Neuronal stem cell (in vitro differentiated cells): Measurements from ENCODE around the gene LUC7L3.

Source experiments
- DNase-seq: peaks from one replicate; pipeline ENCODE4 v3.0.0-alpha.2; 2013; ENCODE audit warnings: low spot score
- H2AFZ ChIP-seq: one replicate; pipeline ENCODE4 v1.6.1; 2013; ENCODE audit warnings: mild to moderate bottlenecking, low read length, inconsistent platforms
- H2AK5ac ChIP-seq: 2 replicates; pipeline ENCODE4 v1.6.1; 2013; ENCODE audit warnings: low read depth, mild to moderate bottlenecking, inconsistent platforms, low read length, moderate library complexity, mixed read lengths
- H2BK120ac ChIP-seq: 2 replicates; pipeline ENCODE4 v1.6.1; 2013; ENCODE audit warnings: low read depth, mild to moderate bottlenecking, inconsistent platforms, low read length, moderate library complexity, mixed read lengths
- H2BK12ac ChIP-seq: one replicate; pipeline ENCODE4 v1.6.1; 2013; ENCODE audit warnings: low read length, inconsistent platforms
- H2BK15ac ChIP-seq: 2 replicates; pipeline ENCODE4 v1.6.1; 2013; ENCODE audit warnings: mild to moderate bottlenecking, low read length, inconsistent platforms, mixed read lengths
- H2BK5ac ChIP-seq: one replicate; pipeline ENCODE4 v1.6.1; 2013; ENCODE audit warnings: inconsistent platforms, mild to moderate bottlenecking, low read length, moderate library complexity
- H3K14ac ChIP-seq: one replicate; pipeline ENCODE4 v1.6.1; 2013; ENCODE audit warnings: low read length, inconsistent platforms
- H3K18ac ChIP-seq: 2 replicates; pipeline ENCODE4 v1.6.1; 2013; ENCODE audit warnings: low read length, inconsistent platforms
- H3K23ac ChIP-seq: 2 replicates; pipeline ENCODE4 v1.6.1; 2013; ENCODE audit warnings: low read depth, mild to moderate bottlenecking, mixed read lengths, low read length, inconsistent platforms; ENCODE audit not compliant: poor library complexity
- H3K27ac ChIP-seq: replicated peaks from 3 replicates; pipeline ENCODE4 v1.5.1; 2013; ENCODE audit warnings: low read length, inconsistent platforms
- H3K27me3 ChIP-seq, 3 experiments: 2 replicates each; pipeline ENCODE4 v1.6.1; 2013; ENCODE audit warnings: low read length in 3 of 3, mild to moderate bottlenecking in 2 of 3, inconsistent platforms in 1 of 3, low read depth in 1 of 3, mixed read lengths in 1 of 3, moderate library complexity in 1 of 3; ENCODE audit not compliant: control insufficient read depth in 3 of 3, insufficient read depth in 3 of 3
- H3K36me3 ChIP-seq, 2 donors: replicated peaks in 1 of 2; 2 replicates each; pipeline ENCODE4 v1.6.1; 2013; ENCODE audit warnings: low read length in 2 of 2; ENCODE audit not compliant: control insufficient read depth in 2 of 2, insufficient read depth in 2 of 2
- H3K4ac ChIP-seq: 2 replicates; pipeline ENCODE4 v1.6.1; 2013; ENCODE audit warnings: inconsistent platforms, mild to moderate bottlenecking, low read length, moderate library complexity
- H3K4me1 ChIP-seq, 2 donors: 1 replicate in 1 of 2; 2 replicates in 1 of 2; pipeline ENCODE4 v1.6.1; 2013; ENCODE audit warnings: low read length in 2 of 2, low read depth in 1 of 2; ENCODE audit not compliant: control insufficient read depth in 2 of 2, insufficient read depth in 1 of 2
- H3K4me2 ChIP-seq: one replicate; pipeline ENCODE4 v1.6.1; 2013; ENCODE audit warnings: mild to moderate bottlenecking, low read length, inconsistent platforms; ENCODE audit not compliant: insufficient read depth, poor library complexity, severe bottlenecking
- H3K4me3 ChIP-seq, 2 donors: 2 replicates each; pipeline ENCODE4 v1.5.1; 2013; ENCODE audit warnings: low read length in 2 of 2, mild to moderate bottlenecking in 2 of 2, inconsistent platforms in 1 of 2, moderate library complexity in 1 of 2
- H3K79me1 ChIP-seq: one replicate; pipeline ENCODE4 v1.6.1; 2013; ENCODE audit warnings: low read depth, mild to moderate bottlenecking, inconsistent platforms, low read length, moderate library complexity
- H3K9ac ChIP-seq: one replicate; pipeline ENCODE4 v1.6.1; 2013; ENCODE audit warnings: mild to moderate bottlenecking, low read depth, low read length, inconsistent platforms; ENCODE audit not compliant: poor library complexity
- H3K9me3 ChIP-seq, 2 donors: replicated peaks in 1 of 2; 2 replicates each; pipeline versions ENCODE3 to v1.6.1; 2013; ENCODE audit warnings: low read length in 2 of 2, mild to moderate bottlenecking in 2 of 2, inconsistent platforms in 1 of 2, low read depth in 1 of 2, mixed read lengths in 1 of 2, moderate library complexity in 1 of 2; ENCODE audit not compliant: control insufficient read depth in 2 of 2, insufficient read depth in 1 of 2
- H4K8ac ChIP-seq: one replicate; pipeline ENCODE4 v1.6.1; 2013; ENCODE audit warnings: low read depth, mild to moderate bottlenecking, inconsistent platforms, low read length, moderate library complexity
- H4K91ac ChIP-seq: one replicate; pipeline ENCODE4 v1.6.1; 2013; ENCODE audit warnings: low read length, low read depth, mild to moderate bottlenecking, inconsistent platforms; ENCODE audit not compliant: poor library complexity
- WGBS, 2 donors: extraction: QIAGEN DNeasy Blood & Tissue Kit; methylation state at CpG; one replicate each; pipeline ENCODE4 v1.1.7; 2013; ENCODE audit warnings: missing lambda C conversion rate in 2 of 2, mixed read lengths in 1 of 2; ENCODE audit not compliant: insufficient read length in 2 of 2, insufficient replicate concordance in 1 of 2; ENCODE audit errors: extremely low coverage in 2 of 2; 5-methylcytosine and 5-hydroxymethylcytosine counted together

Gene LUC7L3

GRCh38 chr17:50689956-50690886 lies 29.2 kb upstream of the LUC7L3 start:
- Histone ChIP-seq H3K23ac (no peak overlapping the region), H2AK5ac (peak overlapping the region; percentile 60), H3K27ac (peak overlapping the region; percentile 99), H4K8ac (no peak overlapping the region), H3K4me1 (peaks cover 37 to 38% of the 10 kb centered on the region in 2 donors), H2AFZ (peak overlapping the region; percentile 85), H2BK12ac (peak overlapping the region; percentile 84), H3K4me2 (peak overlapping the region; percentile 39), H3K14ac (no peak overlapping the region), H3K9me3 (no peaks in the 10 kb centered on the region), H3K9ac (peak overlapping the region; percentile 63), H2BK120ac (peak overlapping the region; percentile 66), H3K79me1 (no peaks in the 10 kb centered on the region), H2BK15ac (peak overlapping the region; percentile 40), H3K4me3 (peak overlapping the region in 1 of 2 donors; percentile 42), H4K91ac (peak overlapping the region; percentile 7), H3K27me3 (no peaks in the 10 kb centered on the region), H3K4ac (peak overlapping the region; percentile 2), H3K18ac (peak overlapping the region; percentile 93), H2BK5ac (peak overlapping the region; percentile 35), H3K36me3 (peaks cover 2 to 27% of the 10 kb centered on the region in 2 donors)
- peak; percentile 88 for DNase-seq
- WGBS, 2 donors: no CpG with 5 or more reads among the region's 19 CpGs

DNA sequence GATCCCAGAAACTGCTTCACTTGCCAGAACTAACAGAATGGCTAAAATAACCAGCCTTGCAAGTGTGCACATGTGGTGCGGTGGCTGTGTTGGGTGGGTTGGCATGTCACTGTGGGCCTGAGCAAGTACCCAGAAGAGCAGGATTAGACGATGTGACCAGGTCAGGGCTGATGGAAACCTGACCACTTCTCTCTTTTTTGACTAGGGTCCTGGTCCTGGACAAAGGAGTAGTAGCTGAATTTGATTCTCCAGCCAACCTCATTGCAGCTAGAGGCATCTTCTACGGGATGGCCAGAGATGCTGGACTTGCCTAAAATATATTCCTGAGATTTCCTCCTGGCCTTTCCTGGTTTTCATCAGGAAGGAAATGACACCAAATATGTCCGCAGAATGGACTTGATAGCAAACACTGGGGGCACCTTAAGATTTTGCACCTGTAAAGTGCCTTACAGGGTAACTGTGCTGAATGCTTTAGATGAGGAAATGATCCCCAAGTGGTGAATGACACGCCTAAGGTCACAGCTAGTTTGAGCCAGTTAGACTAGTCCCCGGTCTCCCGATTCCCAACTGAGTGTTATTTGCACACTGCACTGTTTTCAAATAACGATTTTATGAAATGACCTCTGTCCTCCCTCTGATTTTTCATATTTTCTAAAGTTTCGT lies 28.4 kb upstream of the LUC7L3 start:
- H3K27me3 ChIP-seq: no peaks in the 10 kb centered on the region
- H4K8ac ChIP-seq: no peak overlapping the region
- H2BK120ac ChIP-seq: no peak overlapping the region
- H3K27ac ChIP-seq: peak overlapping the region; percentile 99
- no peak overlapping the region for H4K91ac ChIP-seq
- H2BK15ac ChIP-seq: no peak overlapping the region
- H3K4ac ChIP-seq: no peak overlapping the region
- H3K14ac ChIP-seq: no peak overlapping the region
- no peak overlapping the region for H2BK12ac ChIP-seq
- H3K4me2 ChIP-seq: no peak overlapping the region
- no peaks in the 10 kb centered on the region for H3K9me3 ChIP-seq
- H3K18ac ChIP-seq: peak overlapping the region; percentile 46
- H3K79me1 ChIP-seq: no peaks in the 10 kb centered on the region
- no peak overlapping the region for H3K9ac ChIP-seq
- H2AK5ac ChIP-seq: no peak overlapping the region
- H2AFZ ChIP-seq: peak overlapping the region; percentile 85
- H3K4me1 ChIP-seq: peaks cover 37 to 38% of the 10 kb centered on the region in 2 donors
- H3K23ac ChIP-seq: no peak overlapping the region
- no peak for DNase-seq
- peaks cover 10 to 35% of the 10 kb centered on the region in 2 donors for H3K36me3 ChIP-seq
- WGBS, 2 donors: no CpG with 5 or more reads among the region's 9 CpGs
- peak overlapping the region in 1 of 2 donors; percentile 42 for H3K4me3 ChIP-seq
- no peak overlapping the region for H2BK5ac ChIP-seq

- Histone ChIP-seq H2BK120ac (no peak overlapping the region), H3K4ac (no peak overlapping the region), H3K23ac (no peak overlapping the region), H2BK15ac (peak overlapping the region; percentile 40), H4K91ac (no peak overlapping the region), H2AK5ac (no peak overlapping the region), H3K4me1 (peaks cover 29 to 34% of the 10 kb centered on the region in 2 donors), H3K36me3 (peaks cover 10 to 43% of the 10 kb centered on the region in 2 donors), H4K8ac (no peak overlapping the region), H3K27me3 (no peaks in the 10 kb centered on the region), H3K4me2 (no peak overlapping the region), H3K9me3 (no peaks in the 10 kb centered on the region), H3K9ac (no peak overlapping the region), H2AFZ (no peak overlapping the region), H3K79me1 (no peaks in the 10 kb centered on the region), H3K18ac (no peak overlapping the region), H3K14ac (no peak overlapping the region), H3K4me3 (no peak overlapping the region), H2BK12ac (no peak overlapping the region), H2BK5ac (no peak overlapping the region), H3K27ac (peak overlapping the region; percentile 99)
- no CpG with 5 or more reads among the region's 6 CpGs for WGBS, 2 donors
- DNase-seq: no peak
Observed at GRCh38 chr17:50691550-50692447, 27.6 kb upstream of the LUC7L3 start.
